ENCODE measurements around the gene LINS1.
"Not testable (repeated sequence)": the region's sequence is repeated elsewhere in the genome, so short reads cannot be mapped to it uniquely, and the experiment has no call there.

The LINS1 gene

DNA sequence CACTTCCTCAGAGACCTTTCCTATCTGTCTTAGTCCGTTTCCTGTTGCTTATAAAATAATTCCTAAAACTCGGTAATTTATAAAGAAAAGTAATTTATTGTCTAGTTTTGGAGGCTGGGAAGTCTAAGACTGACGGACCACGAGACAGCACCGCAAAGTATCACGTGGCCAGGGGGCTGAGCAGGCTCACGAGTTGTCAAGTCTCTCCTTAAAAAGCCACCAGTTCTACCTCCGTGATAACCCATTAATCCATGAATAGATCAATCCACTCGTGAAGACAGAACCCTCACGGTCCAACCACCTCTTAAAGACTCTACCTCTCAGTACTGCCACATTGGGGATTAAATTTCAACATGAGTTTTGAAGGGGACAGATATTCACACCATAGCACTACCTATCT, 821 bp downstream of the LINS1 start:
- peak; percentile 13 for DNase-seq (ENCODE audit: low read depth)

DNA sequence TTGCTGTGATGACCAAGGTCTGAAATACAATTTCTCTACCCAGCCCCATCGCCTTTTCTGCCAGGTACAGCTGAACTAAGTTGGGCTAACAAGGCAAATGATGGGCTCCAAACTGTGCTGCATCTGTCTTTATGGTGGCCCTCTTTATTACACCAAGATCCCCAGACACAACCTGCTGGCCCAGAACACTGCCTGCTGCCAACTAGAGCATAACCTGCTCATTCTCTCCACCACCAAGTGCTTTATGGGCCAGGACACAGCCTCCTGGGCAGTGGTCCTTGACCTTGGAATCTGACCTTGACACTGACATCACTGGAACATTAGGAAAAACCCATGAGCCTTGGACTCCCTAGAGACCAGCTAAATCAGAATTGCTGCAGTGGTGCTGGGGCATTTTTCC, 3.3 kb downstream of the LINS1 start:
- no peak for DNase-seq (ENCODE audit: low read depth)

DNA sequence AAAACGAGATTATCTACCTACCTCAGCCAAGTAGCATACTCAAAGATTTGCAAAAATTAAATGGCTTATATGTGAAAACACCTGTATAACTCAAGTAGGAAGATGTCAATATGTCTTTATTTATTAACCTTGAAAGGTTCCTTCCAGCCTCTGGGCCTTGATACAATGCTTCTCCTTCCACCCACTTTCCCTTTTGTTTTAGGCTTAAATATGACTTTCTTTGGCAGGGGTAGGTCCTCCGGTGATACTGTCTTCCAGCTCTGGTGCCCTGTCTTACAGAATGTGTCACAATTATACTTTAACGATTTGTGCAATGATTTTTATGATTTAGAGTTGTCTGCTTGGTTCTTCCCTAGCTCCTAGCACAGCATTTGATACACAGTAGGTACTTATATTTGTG, 4.1 kb downstream of the LINS1 start:
- DNase-seq (ENCODE audit: low read depth), result no peak

DNA sequence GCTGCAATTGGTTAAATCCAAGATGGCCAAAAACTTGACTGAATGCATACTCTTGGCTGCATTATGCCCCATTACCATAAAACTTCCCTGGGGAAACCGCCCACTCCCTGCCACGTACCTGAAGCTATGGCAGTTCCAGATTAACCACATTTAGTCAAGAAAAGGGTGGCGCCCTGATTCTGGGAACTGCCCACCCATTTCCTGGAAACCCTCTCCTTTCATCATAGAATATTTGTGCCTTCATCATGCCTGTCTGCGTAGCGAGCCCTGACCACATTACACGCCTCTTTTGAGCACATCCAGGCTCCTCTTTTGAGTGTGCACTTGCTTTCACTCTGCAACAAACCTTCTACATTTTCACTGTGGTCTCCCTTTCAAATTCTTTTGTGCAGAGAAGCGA, 5.2 kb downstream of the LINS1 start:
- DNase-seq (ENCODE audit: low read depth), result peak; percentile 90

DNA sequence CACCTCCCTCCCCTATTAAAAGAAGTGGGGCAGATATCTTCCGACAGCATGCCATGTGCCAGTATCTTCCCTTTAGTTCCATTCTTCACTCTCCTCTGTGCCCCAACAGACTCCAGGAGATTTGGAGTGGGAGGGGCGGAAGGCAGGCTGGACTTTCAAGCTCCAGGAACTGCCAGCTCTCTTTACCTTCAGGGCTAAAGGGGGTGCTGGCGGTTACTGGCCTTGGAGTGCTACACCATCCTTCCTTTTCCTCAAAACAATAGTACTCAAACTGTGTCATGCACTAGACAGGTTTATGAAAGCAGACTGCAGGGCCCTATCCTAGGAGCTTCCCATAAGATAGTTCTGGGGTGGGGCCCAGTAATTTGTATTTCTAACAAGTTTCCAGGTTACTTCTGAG, 6.0 kb downstream of the LINS1 start:
- no peak for DNase-seq (ENCODE audit: low read depth)

DNA sequence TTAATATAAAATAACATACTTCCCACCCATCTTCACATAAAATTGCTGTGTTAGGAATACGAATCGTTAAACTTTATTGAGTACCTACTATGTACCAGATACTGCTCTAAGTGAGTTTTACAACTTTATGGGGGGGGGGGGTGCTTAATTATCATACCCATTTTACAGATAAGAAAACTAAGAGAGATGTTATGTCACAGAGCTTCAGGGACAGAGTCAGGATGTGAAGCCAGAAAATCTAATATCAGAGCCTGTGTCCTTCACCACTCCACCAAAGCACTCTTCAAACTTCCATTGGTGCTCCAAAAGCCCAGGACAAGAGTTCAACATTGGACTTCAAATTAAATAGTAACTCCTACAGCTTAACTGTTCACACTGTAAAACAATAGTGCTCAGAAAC, 8.6 kb downstream of the LINS1 start:
- no peak for DNase-seq (ENCODE audit: low read depth)

DNA sequence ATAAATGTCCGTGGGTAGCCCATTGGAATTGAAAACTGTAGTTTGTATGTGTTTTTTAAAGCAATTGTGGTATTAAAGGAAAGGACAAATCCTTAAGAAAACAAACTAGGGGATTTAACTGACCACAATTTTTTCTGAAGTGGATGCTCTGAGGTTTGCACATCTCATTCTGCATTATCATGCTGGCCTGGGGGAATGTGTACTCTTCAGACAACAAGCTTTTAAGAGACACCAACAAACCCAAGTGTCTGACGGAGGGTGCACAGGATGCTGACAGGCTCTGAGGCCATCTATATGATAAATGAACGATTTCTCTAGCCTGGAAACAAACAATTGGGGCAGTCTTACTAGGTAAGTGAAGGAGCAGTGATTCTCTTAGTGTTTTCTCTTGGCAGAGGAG, 9.1 kb downstream of the LINS1 start:
- no peak for DNase-seq (ENCODE audit: low read depth)

DNA sequence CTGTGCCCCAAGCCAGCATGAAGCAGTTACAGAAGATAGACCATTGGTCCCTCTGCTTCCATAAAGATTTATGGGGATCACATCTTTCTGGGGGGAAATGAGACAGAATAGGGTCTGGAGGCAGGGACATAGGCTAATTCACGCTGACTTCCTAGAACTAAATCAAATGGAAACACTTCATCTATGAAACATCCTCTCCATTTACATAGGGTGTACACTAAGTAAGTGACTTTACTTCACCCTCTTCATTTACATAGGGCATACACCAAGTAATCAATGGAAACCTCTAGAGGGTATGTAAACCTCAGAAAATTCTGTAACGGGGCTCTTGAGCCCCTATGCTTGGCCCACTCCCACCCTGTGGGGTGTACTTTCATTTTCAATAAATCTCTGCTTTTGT, 10.1 kb downstream of the LINS1 start:
- no peak for DNase-seq (ENCODE audit: low read depth)

DNA sequence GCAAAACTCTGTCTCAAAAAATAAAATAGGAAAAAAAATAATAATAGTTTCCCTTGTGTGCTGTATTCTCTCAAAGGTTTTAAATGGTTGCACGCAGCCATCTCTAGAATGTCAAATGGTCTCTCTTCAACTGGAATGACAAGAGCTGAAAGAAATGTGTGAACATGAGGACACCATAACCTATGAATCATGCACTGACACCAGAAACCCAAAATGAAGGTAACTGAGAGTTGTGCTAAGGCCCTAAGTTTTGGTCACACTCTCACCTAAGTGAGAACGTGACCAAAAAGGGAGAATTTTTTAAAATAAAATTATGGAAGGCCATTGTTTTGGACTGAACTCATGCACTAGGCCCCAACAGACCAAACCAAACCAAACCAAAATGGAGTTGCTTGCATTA, 10.8 kb downstream of the LINS1 start:
- DNase-seq (ENCODE audit: low read depth), result not testable (repeated sequence)

DNA sequence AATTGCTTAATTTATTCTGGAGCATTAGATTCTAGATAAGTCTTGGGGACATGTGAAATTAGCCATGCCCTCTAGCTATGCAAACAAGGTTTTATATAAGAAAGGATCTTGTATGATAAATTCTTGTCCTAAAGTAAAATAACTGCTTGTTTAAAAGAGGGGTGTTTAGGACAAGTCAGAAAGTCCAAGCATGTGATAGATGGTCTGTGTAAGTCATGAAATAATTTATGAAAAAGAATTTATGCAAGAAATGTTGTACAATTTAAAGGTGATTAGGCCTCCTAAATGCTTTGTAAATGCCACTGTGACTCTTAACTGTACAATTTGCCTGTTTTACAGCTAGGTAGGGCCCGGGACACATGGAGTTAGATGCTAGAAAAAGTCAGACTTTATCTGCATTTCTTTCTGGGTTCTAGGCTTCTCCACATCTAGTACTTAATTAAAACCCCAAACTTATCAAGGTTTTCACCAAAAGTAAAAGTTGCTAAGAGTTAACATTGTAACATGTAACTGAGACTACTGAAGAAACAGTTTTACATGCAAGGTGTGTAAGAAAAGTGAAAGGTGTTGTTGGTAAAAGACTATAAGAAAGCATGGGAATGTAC, 13.2 kb downstream of the LINS1 start:
- DNase-seq (ENCODE audit: low read depth), result no peak

DNA sequence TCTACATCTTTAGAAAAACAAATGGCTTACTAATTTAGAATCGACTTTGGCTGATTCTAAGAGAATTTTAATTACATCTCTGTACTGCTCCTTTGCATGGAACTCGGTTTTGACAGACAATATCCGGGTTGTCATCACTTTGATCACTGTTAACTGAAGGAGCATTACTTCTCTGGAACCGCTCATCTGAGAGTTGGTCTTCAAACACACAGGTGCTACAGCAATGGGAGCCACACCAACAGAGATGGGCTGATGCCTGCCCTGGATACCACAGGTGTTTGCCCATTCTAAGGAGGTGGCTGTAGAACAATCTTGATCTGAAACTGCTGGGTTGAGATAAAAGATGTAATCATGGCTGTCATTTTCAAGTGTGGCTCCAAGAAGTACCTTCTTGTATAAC, 21.6 kb downstream of the LINS1 start:
- DNase-seq (ENCODE audit: low read depth), result no peak

DNA sequence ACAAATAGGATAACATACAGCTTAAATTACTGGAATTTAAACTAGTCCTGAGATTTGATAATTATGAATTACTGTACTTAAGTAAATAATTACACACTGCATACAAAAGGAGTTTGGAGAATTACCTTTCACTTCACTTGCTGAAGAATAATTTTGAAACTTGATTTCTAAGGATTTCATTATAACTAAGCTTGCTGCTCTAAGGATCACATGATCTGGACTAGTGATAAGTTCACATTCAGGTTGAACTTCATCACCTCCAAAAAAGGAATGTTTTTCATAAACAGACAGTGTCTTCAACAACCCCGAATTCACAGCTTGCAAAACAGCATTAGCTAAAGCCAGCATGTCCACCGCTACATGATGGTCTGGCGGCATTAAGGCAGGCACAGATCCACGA, 28.5 kb downstream of the LINS1 start:
- DNase-seq (ENCODE audit: low read depth), result no peak

DNA sequence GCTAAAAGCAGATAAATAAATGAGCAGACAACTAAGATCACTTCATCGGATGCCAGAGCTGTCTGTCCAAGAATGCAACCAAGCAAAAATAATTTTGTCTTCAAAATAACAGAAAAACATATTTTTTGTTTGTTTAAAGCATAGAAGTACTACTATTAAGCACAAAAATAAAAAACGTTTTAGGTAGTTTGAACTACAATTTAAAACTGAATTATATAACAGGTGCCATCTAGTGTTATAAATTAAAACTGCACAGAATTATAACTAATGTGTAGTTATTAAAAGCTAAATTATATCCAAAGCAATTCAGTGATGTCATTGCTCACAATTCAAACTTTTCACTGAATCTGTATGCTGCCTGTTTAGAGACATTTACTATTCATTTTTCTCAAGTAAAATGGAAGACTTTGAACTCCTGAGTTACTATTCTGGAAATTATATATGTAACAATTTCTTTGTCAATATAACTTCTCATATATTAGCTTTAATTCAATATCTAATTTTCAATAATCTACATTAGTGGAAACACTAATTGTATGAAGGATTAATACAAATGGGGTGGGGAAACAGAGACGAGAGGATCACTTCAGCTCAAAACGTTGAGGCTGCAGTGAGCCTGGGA, 29.5 kb downstream of the LINS1 start:
- no peak for DNase-seq (ENCODE audit: low read depth)

DNA sequence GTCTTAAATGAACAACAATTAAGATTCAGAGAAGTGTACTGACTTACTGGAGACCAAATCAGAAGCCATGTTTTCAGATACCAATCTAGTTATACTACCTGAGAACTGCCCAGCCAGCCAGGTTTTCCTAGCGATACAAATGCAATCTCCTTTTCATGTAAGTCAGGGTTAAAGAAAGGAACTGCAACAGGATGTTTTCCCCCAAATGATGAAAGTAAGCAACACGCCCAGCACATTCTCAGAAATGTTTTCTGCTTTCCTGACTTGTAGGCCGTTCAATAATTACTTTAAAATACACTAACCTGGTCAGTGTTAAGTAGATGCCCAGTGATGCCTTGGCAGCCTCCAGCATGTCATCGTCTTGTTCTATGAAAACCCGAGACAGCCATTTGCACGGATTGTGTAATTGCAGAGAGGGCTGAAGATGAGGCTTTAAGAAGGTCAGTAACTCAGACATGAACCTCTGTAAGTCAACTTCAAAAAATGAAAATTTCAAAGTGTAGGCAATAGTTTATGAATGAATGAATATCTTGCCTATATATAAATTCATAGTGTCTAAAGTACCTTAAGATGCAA, 30.3 kb downstream of the LINS1 start:
- DNase-seq (ENCODE audit: low read depth), result no peak

DNA sequence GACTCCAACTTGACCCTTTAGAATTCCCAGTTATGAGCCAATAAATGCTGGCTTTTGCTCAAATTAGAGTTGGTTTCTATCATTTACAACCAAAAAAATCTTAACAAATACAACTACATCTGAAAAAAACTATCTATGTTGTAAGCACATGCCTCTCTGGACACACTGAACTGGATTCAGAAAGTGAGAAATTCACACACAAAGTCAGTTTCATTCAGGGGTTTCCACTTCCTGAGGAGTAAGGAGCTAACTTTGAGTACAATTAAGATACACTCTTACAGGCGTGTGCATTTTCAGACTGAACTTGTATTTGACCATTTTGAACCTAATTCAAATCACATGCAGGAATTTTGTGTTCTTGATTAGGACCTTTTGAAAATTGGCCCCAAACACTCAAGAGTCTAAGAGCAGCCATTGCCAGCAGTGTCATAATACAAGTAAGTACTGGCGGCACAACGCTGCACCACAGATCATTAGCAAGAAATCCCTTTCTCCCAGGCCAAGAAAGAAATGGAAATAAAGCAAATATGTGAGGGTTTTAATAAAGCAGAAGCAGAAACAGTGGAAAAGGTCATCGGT, 31.2 kb downstream of the LINS1 start:
- DNase-seq (ENCODE audit: low read depth), result no peak

DNA sequence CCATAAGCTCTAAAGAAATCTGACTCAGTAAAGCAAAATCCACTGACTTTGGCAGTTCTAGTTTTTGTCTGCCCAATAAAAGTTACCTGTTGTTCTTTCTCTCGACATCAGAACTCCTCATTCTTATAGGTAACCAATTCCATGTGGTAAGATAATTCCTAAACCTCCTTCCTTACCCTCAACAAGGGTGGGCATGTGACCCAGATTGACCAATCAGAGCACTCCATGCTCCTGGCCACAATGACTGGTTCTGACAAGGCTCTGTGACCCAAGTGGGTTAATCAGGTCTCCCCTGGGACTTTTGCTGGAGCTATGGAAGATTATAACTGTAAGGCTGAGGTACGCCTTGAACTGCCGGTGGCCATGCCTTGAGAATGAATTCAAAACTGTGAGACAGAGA, 31.7 kb downstream of the LINS1 start:
- no peak for DNase-seq (ENCODE audit: low read depth)

DNA sequence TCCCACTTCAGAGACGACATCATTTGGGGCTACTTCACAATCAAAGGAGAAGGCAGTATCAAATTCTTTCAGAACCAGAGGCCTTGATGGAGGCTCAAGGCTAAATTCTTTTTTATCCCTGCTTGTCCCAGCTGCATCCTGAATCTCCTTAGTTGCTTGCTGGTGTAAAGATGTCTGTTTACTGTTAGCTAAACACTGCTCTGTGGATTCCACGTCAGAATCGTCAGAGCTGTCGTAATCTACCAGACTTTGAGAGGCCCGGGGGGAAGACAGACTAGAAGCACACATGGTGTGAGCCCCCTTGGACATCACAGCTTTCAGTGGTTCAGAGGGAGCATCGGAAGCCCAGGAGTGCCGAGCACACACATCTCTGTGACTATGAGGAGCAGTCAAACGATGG, 32.6 kb downstream of the LINS1 start:
- no peak for DNase-seq (ENCODE audit: low read depth)

DNA sequence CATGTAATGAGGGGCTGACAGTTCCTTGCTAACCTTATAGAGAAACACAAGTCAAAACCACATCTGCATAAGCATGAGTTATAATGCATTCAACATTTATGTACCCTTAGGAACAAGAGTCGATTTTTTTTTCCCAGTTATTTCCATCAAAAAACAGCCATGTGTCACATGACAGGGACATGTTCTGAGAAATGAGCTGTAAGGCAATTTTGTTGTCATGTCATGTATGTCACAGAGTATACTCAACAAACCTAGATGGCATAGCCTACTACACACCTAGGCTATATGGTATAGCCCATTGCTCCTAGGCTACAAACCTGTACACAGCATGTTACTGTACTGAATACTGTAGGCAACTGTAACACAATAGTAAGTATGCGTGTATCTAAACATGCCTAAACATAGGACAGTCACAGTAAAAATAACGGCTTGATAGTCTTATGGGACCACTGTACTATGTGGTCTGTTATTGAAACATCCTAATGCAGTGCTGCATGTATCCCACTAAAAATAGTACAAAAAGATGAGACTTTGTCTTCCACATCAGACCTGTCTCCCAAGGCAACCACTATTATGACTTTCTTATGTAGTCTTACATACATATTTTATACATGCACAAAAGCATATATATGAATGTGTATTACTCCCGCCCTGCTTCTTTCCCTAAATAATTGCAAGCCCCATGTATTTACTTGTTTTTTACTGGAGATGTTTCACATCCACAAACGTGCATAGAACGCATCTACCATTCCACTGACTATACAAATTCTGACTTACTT, 34.9 kb downstream of the LINS1 start:
- DNase-seq (ENCODE audit: low read depth), result no peak

DNA sequence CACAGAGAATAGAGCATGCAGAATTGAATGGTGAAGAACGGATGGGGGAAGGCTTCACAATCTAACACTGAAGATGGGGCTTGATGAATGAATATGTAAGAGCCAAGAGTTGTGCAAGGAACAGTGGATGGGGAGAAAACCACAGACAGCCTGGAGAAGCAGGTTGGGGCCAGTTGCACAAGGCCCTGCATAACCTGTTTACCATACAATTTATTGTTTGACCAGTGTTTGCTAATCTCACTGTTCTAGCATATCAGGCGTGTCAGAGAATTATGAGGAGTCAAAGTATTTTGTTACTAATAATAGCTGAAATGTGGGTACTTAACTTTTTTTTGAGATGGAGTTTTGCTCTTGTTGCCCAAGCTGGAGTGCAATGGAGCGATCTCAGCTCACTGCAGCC, 36.4 kb downstream of the LINS1 start:
- no peak for DNase-seq (ENCODE audit: low read depth)

DNA sequence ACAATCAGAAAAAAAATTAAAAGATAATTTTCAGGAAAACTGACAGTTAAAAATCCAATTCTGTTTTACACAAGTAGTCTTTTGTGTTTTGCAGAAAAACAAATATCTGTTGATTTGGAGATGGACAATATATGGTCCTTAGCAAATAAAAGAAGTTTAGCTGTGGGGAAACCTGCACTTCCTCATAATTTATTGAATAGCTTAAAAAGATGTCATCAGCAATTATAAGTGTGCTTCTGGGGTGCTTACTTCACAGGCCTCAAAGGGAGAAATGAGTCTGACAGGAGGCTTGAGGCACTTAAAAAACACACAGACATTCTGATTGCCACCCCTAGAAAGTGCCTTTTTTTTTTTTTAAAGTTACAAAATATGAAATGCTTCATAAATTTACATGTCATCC, 41.7 kb downstream of the LINS1 start:
- DNase-seq (ENCODE audit: low read depth), result no peak

DNA sequence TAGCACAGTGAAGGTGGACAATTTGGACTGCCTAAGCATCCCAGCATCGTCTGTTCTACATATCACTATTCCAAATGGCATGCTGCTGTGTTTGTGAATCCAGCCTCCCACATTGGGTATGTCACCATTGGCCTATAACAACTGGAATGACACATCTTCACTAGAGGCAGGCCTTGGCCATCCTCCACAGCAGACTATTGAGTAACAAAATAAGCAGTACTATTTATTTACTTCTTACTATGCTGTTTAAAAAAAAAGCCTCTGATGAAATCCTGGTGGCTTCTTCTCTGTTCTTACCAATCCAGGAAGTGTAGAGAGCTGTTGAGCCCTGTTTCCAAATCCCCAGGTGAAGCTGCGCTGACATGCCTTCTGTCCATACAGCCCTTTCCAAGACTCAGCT, 42.7 kb downstream of the LINS1 start:
- no peak for DNase-seq (ENCODE audit: low read depth)

DNA sequence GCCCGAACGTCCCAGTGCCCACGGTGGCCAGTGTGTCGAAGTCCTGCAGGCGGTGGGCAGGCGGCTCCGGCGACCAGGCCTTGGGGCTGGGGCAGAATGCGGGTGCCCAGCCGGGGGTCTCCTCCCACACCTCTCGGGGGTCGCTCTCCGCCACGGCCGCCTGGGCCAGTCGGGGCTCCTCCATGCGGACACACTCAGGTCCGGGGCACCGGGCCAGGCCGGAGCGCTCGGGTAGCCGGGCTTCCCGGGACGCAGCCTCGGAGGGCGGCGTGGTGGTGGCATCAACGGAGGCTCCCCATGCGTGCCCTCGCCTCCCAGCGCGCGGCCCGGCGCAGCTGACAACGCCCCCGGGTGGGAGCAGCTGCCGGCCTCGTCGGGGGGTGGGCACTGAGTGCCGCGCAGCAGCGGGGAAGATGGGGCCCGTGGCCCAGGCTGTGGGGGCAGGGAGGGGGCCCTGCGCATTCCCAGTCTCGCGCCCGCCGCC, 43.2 kb downstream of the LINS1 start:
- DNase-seq (ENCODE audit: low read depth), result no peak

DNA sequence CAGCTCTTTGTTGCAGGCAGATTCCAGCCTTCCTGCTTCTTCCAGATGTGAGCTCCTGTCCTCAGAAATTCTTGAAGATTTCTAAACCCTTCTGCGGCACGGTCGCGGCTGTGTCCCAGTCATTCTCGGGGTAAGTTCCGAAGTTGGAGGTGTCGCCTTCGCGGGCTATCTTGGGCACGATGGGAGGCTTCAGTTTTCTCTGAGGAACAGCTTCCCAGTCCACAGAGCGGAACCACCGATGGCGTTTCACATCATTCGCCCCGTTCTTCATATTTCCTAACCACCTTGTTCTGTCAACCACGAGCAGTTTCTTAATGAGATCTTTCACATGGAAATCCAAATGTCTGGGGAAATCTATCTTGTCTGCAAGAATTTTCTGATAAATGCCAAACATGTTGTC, 48.5 kb downstream of the LINS1 start:
- no peak for DNase-seq (ENCODE audit: low read depth)
